ENCODE results near the gene NPVF.

The NPVF gene

DNA sequence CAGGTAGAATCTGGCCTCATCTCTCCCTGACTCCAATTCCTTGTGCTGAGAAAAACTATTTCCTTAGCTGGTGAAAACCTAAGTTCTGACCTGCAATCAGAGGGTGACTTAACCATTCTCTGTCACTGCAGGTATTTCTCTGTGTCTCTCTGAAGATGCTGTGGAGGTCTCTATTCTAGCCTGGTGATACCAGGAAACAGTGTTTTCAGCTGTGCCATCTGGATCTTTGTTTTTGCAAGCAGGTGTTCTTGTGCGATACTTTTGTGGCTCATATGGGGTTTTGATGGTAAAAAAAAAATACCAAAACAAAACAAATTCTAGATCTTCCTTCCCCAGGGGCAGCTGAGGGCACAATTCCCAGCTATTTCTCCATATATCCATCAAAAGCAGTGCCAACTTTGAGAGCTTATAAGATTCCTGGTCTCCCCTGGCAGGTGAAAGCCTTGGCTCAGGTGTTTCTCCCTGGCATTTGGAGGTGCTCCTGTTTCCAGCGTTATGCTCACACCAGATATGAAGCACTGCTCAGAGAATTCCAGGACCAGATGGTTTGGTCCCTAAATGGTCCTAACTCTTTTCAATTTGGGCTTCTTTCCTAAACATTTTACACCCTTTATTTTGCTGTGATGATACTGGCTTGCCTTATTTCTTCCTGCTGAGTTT is 9.9 kb upstream of the NPVF start:
- no peaks in the 10 kb centered on the region for H3K9me3 ChIP-seq
- no peaks in the 10 kb centered on the region for H4K20me1 ChIP-seq
- no peaks in the 10 kb centered on the region for H3K4me1 ChIP-seq
- no peaks in the 10 kb centered on the region for H3K27me3 ChIP-seq
- H3K36me3 ChIP-seq, result no peaks in the 10 kb centered on the region
- no peak for TF ChIP-seq Cebpa-rat (IDR thresholded peaks at IDR 0.05)
- no peak overlapping the region for H3K27ac ChIP-seq
- no peak overlapping the region for H3K4me2 ChIP-seq
- H3K9ac ChIP-seq, result no peak overlapping the region
- no peak overlapping the region for H3K4me3 ChIP-seq

DNA sequence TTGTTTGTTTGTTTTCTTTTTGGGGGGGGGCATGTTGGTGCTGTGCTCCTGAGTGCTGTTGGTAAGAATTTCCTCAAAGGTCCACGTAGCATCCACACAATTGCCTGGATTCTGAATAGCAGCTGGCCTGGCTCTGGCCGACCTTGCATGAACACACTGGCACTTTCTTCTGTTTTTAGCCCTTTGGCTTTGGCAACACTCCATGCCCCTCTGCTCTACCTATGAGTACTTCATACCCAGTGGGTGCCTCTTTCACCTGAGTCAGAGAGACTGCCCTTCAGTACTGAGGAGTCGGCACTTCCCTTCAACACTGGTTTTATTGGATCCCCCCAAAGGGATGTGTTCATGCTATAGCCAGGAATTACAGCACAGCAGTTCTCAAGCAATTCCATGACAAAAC is 7.2 kb upstream of the NPVF start:
- no peak overlapping the region for H3K9ac ChIP-seq
- H3K9me3 ChIP-seq, result 0 out of 2 replicates have a peak, but pooled peaks cover 3% of the 10 kb centered on the region
- no peak overlapping the region for H3K27ac ChIP-seq
- no peaks in the 10 kb centered on the region for H4K20me1 ChIP-seq
- no peak overlapping the region for H3K4me3 ChIP-seq
- H3K4me1 ChIP-seq, result no peaks in the 10 kb centered on the region
- no peaks in the 10 kb centered on the region for H3K27me3 ChIP-seq
- TF ChIP-seq Cebpa-rat (IDR thresholded peaks at IDR 0.05), result no peak
- no peaks in the 10 kb centered on the region for H3K36me3 ChIP-seq
- H3K4me2 ChIP-seq, result no peak overlapping the region

GRCh38 chr7:25234336-25234735 is 6.0 kb upstream of the NPVF start:
- Histone ChIP-seq H3K4me1 (no peaks in the 10 kb centered on the region), H3K9ac (no peak overlapping the region), H3K4me2 (no peak overlapping the region), H3K27me3 (no peaks in the 10 kb centered on the region), H3K27ac (no peak overlapping the region), H3K36me3 (no peaks in the 10 kb centered on the region), H3K4me3 (no peak overlapping the region), H4K20me1 (no peaks in the 10 kb centered on the region), H3K9me3 (0 out of 2 replicates have a peak, but pooled peaks cover 3% of the 10 kb centered on the region)
- no peak for TF ChIP-seq Cebpa-rat (IDR thresholded peaks at IDR 0.05)

- no peaks in the 10 kb centered on the region for H4K20me1 ChIP-seq
- no peak overlapping the region for H3K4me3 ChIP-seq
- H3K9me3 ChIP-seq, result no peaks in the 10 kb centered on the region
- no peak for TF ChIP-seq Cebpa-rat (IDR thresholded peaks at IDR 0.05)
- no peaks in the 10 kb centered on the region for H3K27me3 ChIP-seq
- no peak overlapping the region for H3K27ac ChIP-seq
- H3K9ac ChIP-seq, result no peak overlapping the region
- H3K36me3 ChIP-seq, result no peaks in the 10 kb centered on the region
- H3K4me2 ChIP-seq, result no peak overlapping the region
- no peaks in the 10 kb centered on the region for H3K4me1 ChIP-seq
Measured at GRCh38 chr7:25223206-25223605, 5.1 kb downstream of the NPVF start.

DNA sequence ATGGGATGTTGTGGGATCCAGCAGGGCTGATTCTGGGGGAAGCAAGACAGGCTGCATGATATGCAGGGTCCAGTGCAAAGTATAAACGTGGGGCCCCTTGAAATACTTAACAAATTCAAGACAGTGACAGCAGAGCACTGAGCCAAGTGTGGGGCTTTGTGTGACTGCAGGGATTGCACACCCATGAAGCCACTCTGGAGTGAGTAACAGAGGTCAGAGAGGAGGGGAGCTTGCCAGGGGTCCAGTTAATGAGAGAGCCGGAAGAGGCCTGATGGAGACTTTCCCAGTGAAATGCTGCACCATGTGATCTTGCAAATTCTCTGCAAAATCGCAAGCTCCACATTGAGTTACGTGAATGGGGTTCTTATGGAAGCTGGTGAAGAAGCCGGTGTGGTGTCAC is 5.6 kb downstream of the NPVF start:
- TF ChIP-seq Cebpa-rat (IDR thresholded peaks at IDR 0.05), result no peak
- Histone ChIP-seq H3K9me3 (no peaks in the 10 kb centered on the region), H3K36me3 (no peaks in the 10 kb centered on the region), H4K20me1 (no peaks in the 10 kb centered on the region), H3K27ac (no peak overlapping the region), H3K4me2 (no peak overlapping the region), H3K4me3 (no peak overlapping the region), H3K27me3 (no peaks in the 10 kb centered on the region), H3K4me1 (no peaks in the 10 kb centered on the region), H3K9ac (no peak overlapping the region)

DNA sequence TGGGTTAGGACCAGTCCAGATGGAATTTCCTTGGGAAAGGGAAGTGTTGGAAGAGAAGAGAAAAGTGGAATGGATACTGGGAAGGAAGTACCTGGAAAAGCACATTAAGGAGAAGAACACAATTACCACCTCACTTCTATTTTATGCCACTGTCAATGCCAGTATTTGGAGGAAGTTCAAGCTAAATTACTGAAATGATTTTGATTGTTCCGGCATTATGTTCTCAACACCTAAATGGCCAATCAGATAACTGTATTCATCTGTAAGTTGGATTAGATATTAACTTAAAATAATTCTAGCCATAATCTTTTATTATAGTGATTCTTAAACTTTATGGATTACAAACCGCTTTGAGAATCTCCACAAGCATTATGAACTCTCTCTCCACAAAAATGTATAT is 7.3 kb downstream of the NPVF start:
- no peak overlapping the region for H3K27ac ChIP-seq
- H3K4me1 ChIP-seq, result no peaks in the 10 kb centered on the region
- H3K4me3 ChIP-seq, result no peak overlapping the region
- no peaks in the 10 kb centered on the region for H3K27me3 ChIP-seq
- no peak overlapping the region for H3K4me2 ChIP-seq
- H4K20me1 ChIP-seq, result no peaks in the 10 kb centered on the region
- no peak for TF ChIP-seq Cebpa-rat (IDR thresholded peaks at IDR 0.05)
- H3K36me3 ChIP-seq, result no peaks in the 10 kb centered on the region
- no peaks in the 10 kb centered on the region for H3K9me3 ChIP-seq
- no peak overlapping the region for H3K9ac ChIP-seq

DNA sequence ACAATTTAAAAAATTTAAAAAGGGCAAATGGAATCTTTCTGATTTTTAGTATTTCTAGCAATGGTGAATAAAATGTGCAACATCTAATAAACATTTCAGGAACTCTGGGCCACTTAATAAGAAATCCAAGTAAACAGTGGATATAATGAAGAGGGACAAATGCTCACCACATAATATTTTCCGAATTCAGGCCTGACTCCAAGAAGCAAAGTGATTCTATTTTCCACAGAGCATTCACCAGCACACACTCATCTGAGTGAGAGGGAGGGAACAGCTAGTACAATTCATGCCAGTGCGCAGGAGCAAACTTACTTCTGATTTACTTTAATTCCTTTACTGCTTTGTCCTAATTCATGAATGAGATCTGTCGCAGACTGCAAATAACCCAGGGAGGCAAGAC is 10.1 kb downstream of the NPVF start:
- Histone ChIP-seq H3K4me2 (no peak overlapping the region), H3K36me3 (no peaks in the 10 kb centered on the region), H4K20me1 (no peaks in the 10 kb centered on the region), H3K27me3 (no peaks in the 10 kb centered on the region), H3K27ac (no peak overlapping the region), H3K9ac (no peak overlapping the region), H3K4me3 (no peak overlapping the region), H3K4me1 (no peaks in the 10 kb centered on the region), H3K9me3 (no peaks in the 10 kb centered on the region)
- TF ChIP-seq Cebpa-rat (IDR thresholded peaks at IDR 0.05), result no peak

GRCh38 chr7:25216837-25217236 is 11.4 kb downstream of the NPVF start:
- no peaks in the 10 kb centered on the region for H4K20me1 ChIP-seq
- no peaks in the 10 kb centered on the region for H3K36me3 ChIP-seq
- no peak for TF ChIP-seq Cebpa-rat (IDR thresholded peaks at IDR 0.05)
- H3K4me2 ChIP-seq, result no peak overlapping the region
- no peak overlapping the region for H3K4me3 ChIP-seq
- no peaks in the 10 kb centered on the region for H3K27me3 ChIP-seq
- no peaks in the 10 kb centered on the region for H3K4me1 ChIP-seq
- no peaks in the 10 kb centered on the region for H3K9me3 ChIP-seq
- H3K9ac ChIP-seq, result no peak overlapping the region
- no peak overlapping the region for H3K27ac ChIP-seq

DNA sequence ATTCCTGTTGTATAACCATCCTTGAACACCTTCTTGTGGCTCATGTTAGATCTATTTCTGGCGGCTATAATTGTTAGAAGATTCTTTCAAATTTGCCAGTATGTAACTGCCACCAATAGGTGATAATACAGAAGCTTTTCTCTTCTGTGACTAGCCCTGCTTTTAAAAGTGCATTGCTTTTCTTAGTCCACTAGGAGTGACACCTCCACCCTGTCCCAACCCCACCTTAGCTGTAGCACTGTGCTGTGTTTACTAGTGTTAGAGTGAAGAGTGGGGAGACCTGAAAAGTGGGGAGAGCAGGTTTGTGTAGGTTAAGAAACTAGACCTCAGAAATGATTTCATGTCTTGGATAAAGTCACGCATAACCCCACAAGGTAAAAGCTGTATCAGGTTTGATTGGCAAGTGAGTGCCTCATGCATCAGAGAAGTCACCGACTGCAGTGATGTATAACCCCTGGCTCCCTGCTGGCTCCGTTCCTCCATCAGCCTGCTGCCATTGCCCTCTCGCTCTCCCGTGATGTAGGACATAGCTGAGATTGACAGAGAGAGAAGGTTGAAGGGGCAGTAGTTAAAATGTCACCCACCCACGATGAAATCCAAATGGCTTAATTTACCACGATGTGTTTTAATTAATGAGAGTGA is 12.5 kb downstream of the NPVF start:
- no peaks in the 10 kb centered on the region for H3K27me3 ChIP-seq
- no peaks in the 10 kb centered on the region for H3K9me3 ChIP-seq
- H4K20me1 ChIP-seq, result no peaks in the 10 kb centered on the region
- H3K4me3 ChIP-seq, result no peak overlapping the region
- no peak overlapping the region for H3K4me2 ChIP-seq
- H3K36me3 ChIP-seq, result no peaks in the 10 kb centered on the region
- H3K9ac ChIP-seq, result no peak overlapping the region
- no peaks in the 10 kb centered on the region for H3K4me1 ChIP-seq
- H3K27ac ChIP-seq, result no peak overlapping the region
- TF ChIP-seq Cebpa-rat (IDR thresholded peaks at IDR 0.05), result no peak

DNA sequence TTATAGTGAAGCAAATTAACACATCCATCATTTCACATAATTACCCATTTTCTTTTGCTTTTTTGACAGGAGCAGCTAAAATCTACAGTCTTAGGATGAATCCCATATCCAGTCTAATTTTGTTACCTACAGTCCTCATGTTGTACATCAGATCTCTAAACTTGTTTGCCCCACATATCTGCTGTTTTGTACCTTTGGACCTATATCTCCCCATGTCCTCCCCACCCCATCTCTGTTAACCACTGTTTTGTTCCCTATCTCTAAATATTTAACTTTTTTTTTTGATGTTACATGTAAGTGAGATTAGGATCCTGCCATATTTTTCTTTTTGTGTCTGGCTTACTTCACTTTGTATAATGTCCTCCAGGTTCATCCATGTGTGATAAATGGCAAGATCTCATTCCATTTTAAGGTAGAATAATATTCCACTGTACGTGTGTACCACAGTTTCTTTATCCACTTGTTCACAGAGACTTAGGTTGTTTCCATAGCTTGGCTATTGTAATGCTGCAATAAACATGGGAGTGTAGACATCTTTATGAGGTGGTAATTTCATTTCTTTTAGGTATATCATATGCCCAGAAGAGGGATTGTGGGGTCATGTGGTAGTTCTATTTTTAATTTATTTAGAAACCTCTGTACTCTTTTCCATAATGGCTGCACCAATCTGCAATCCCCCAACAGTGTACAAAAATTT is 19.6 kb downstream of the NPVF start:
- Histone ChIP-seq H3K36me3 (no peaks in the 10 kb centered on the region), H3K9ac (no peak overlapping the region), H3K4me2 (no peak overlapping the region), H3K4me1 (no peaks in the 10 kb centered on the region; the same call in 1 of the 2 replicates), H3K27ac (no peak overlapping the region), H3K4me3 (no peak overlapping the region), H3K27me3 (no peaks in the 10 kb centered on the region), H3K9me3 (peaks cover 7% of the 10 kb centered on the region), H4K20me1 (no peaks in the 10 kb centered on the region)
- TF ChIP-seq Cebpa-rat (IDR thresholded peaks at IDR 0.05), result no peak
